IMR-90 (cell line): Measurements from ENCODE around the gene CST1. TPM values are rescaled to one million over a fixed set of nuclear protein-coding genes. Genes with fewer than 3 reads are reported as not detected.
"Not testable (repeated sequence)": the region's sequence is repeated elsewhere in the genome, so short reads cannot be mapped to it uniquely, and the experiment has no call there.

Experiments used
- ATAC-seq: fragments of 200-7000 bp; cut with Tn5 transposase; 2 replicates; pipeline ENCODE4 v1.9.1; 2020; ENCODE audit warnings: low read depth, mild to moderate bottlenecking, moderate library complexity
- BruUV-seq: library from RNA; stranded (reverse); fragments of 400-500 nt; replicated peaks from 2 replicates; lab custom pipeline; 2021; lab: Mats Ljungman, UMichigan
- CTCF ChIA-PET: fragments of 300-600 bp; formaldehyde crosslinking; extraction: SDS; loops from one replicate; lab custom pipeline; 2021; ENCODE audit warnings: antibody characterized with exemption; lab: Yijun Ruan, JAX
- POLR2A ChIA-PET: fragments of 300-600 bp; sonication (Branson Sonifier 250); formaldehyde crosslinking; loops from one replicate; lab custom pipeline; 2022; ENCODE audit warnings: antibody characterized with exemption; ENCODE audit not compliant: unreplicated experiment; lab: Charles Lee
- DNase-seq: peaks from one replicate; pipeline ENCODE4 v3.0.0; 2013
- H2AFZ ChIP-seq: replicated peaks from 2 replicates; pipeline ENCODE3; 2013; ENCODE audit warnings: low read length, mild to moderate bottlenecking; ENCODE audit not compliant: poor library complexity
- H2AK5ac ChIP-seq: 2 replicates; pipeline ENCODE4 v1.6.1; 2013; ENCODE audit warnings: low read depth, low read length, inconsistent platforms
- H2AK9ac ChIP-seq: replicated peaks from 2 replicates; pipeline ENCODE3; 2013; ENCODE audit warnings: mild to moderate bottlenecking, low read depth, low read length, moderate library complexity; ENCODE audit not compliant: poor library complexity
- H2BK120ac ChIP-seq: 2 replicates; pipeline ENCODE4 v1.6.1; 2013; ENCODE audit warnings: low read depth, low read length, inconsistent platforms
- H2BK15ac ChIP-seq: 3 replicates; pipeline ENCODE4 v1.6.1; 2013; ENCODE audit warnings: low read depth, low read length, inconsistent platforms
- H2BK20ac ChIP-seq: 2 replicates; pipeline ENCODE4 v1.6.1; 2013; ENCODE audit warnings: low read depth, mild to moderate bottlenecking, inconsistent platforms, low read length, moderate library complexity
- H2BK5ac ChIP-seq: 2 replicates; pipeline ENCODE4 v1.6.1; 2013; ENCODE audit warnings: mild to moderate bottlenecking, low read depth, low read length, inconsistent platforms; ENCODE audit not compliant: poor library complexity, severe bottlenecking
- H3K14ac ChIP-seq: replicated peaks from 2 replicates; pipeline ENCODE4 v1.6.1; 2013; ENCODE audit warnings: low read depth, low read length, inconsistent platforms
- H3K18ac ChIP-seq: 2 replicates; pipeline ENCODE4 v1.6.1; 2013; ENCODE audit warnings: low read depth, low read length, control low read depth
- H3K23ac ChIP-seq: 2 replicates; pipeline ENCODE4 v1.6.1; 2013; ENCODE audit warnings: low read depth, low read length, inconsistent platforms
- H3K27ac ChIP-seq: 2 replicates; pipeline ENCODE4 v1.5.1; 2013; ENCODE audit warnings: mild to moderate bottlenecking, control low read depth, low read length; ENCODE audit not compliant: insufficient read depth
- H3K27me3 ChIP-seq: 2 replicates; pipeline ENCODE4 v1.6.1; 2013; ENCODE audit warnings: low read length; ENCODE audit not compliant: control insufficient read depth, insufficient read depth
- H3K36me3 ChIP-seq: 2 replicates; pipeline ENCODE4 v1.6.1; 2013; ENCODE audit warnings: low read length, mixed read lengths; ENCODE audit not compliant: control insufficient read depth, insufficient read depth
- H3K4ac ChIP-seq: 2 replicates; pipeline ENCODE4 v1.6.1; 2013; ENCODE audit warnings: low read depth, low read length, inconsistent platforms
- H3K4me1 ChIP-seq: 2 replicates; pipeline ENCODE4 v1.6.1; 2013; ENCODE audit warnings: low read length, mixed read lengths; ENCODE audit not compliant: control insufficient read depth, insufficient read depth
- H3K4me2 ChIP-seq: 2 replicates; pipeline ENCODE4 v1.6.1; 2013; ENCODE audit warnings: low read depth, mild to moderate bottlenecking, control low read depth, low read length, moderate library complexity
- H3K4me3 ChIP-seq: 2 replicates; pipeline ENCODE4 v1.5.1; 2013; ENCODE audit warnings: low read depth, mild to moderate bottlenecking, control low read depth, low read length, moderate library complexity; ENCODE audit not compliant: insufficient read depth
- H3K56ac ChIP-seq: 2 replicates; pipeline ENCODE4 v1.6.1; 2013; ENCODE audit warnings: low read length, inconsistent platforms; ENCODE audit not compliant: insufficient read depth; ENCODE audit errors: extremely low read depth
- H3K79me1 ChIP-seq, 2 experiments: 2 replicates each; pipeline ENCODE4 v1.6.1; 2013; ENCODE audit warnings: low read length in 2 of 2, inconsistent platforms in 1 of 2, low read depth in 1 of 2
- H3K9ac ChIP-seq: 2 replicates; pipeline ENCODE4 v1.6.1; 2013; ENCODE audit warnings: low read depth, low read length, control low read depth
- H3K9me1 ChIP-seq: 2 replicates; pipeline ENCODE4 v1.6.1; 2013; ENCODE audit warnings: low read length, inconsistent platforms; ENCODE audit not compliant: insufficient read depth
- H3K9me3 ChIP-seq: 2 replicates; pipeline ENCODE4 v1.6.1; 2013; ENCODE audit warnings: low read length; ENCODE audit not compliant: control insufficient read depth, insufficient read depth
- H4K20me1 ChIP-seq: 2 replicates; pipeline ENCODE4 v1.6.1; 2013; ENCODE audit warnings: low read length, inconsistent platforms; ENCODE audit not compliant: insufficient read depth
- H4K5ac ChIP-seq: 2 replicates; pipeline ENCODE4 v1.6.1; 2013; ENCODE audit warnings: mild to moderate bottlenecking, low read depth, low read length, control low read depth
- H4K8ac ChIP-seq, 2 experiments: 2 replicates each; pipeline ENCODE4 v1.6.1; 2013; ENCODE audit warnings: low read depth in 2 of 2, low read length in 2 of 2, control low read depth in 1 of 2, inconsistent platforms in 1 of 2
- H4K91ac ChIP-seq: 2 replicates; pipeline ENCODE4 v1.6.1; 2013; ENCODE audit warnings: low read depth, low read length, inconsistent platforms; ENCODE audit not compliant: insufficient read depth
- WGBS, 2 experiments: methylation state at CpG; one replicate each; pipeline versions ENCODE4 v1.1.5 to v1.1.7; 2013; ENCODE audit warnings: missing lambda C conversion rate in 2 of 2; ENCODE audit not compliant: insufficient read length in 1 of 2; ENCODE audit errors: extremely low coverage in 2 of 2; 5-methylcytosine and 5-hydroxymethylcytosine counted together
- dilution Hi-C: fragments of 300-500 bp; cut with HindIII; formaldehyde crosslinking; loops from one replicate; pipeline ENCODE4 v1.14.3; 2018; ENCODE audit warnings: low sequenced_read_pairs; ENCODE audit not compliant: unreplicated experiment
- in situ Hi-C: fragments of 300-500 bp; cut with MboI; formaldehyde crosslinking; loops from 3 replicates; pipeline ENCODE4 v1.14.3; 2019; ENCODE audit warnings: low sequenced_read_pairs, inconsistent platforms, mixed read lengths
- intact Hi-C: fragments of 100-400 bp; cut with micrococcal nuclease; formaldehyde crosslinking; loops from 2 replicates; pipeline ENCODE4 v1.10.0; 2022
- polyA plus RNA-seq, 3 experiments: library from polyadenylated mRNA; depleted of rRNA; stranded (reverse); fragments of >200 nt; gene quantifications; 2 replicates each; pipeline ENCODE4 v1.2.3, GENCODE V29; 2012; ENCODE audit warnings: low replicate concordance in 1 of 3
- total RNA-seq: library from RNA; depleted of rRNA; stranded (reverse); fragments of >200 nt; gene quantifications from 2 replicates; pipeline ENCODE4 v1.2.3, GENCODE V29; 2012

The CST1 gene
- total and polyA plus RNA-seq, 2 of the 4 experiments (the other 2 are of a cell fraction): not detected

DNA sequence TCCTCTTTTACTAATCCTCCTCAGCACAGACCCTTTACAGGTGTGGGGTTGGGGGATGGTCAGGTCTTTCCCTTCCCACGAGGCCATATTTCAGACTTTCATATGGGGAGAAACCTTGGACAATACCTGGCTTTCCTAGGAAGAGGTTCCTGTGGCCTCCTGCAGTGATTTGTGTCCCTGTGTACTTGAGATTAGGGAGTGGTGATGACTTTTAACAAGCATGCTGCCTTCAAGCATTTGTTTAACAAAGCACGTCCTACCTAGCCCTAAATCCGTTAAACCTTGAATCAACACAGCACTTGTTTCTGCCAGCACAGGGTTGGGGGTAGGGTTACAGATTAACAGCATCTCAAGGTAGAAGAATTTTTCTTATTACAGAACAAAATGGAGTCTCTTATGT is 6.1 kb upstream of the CST1 start:
- H3K23ac ChIP-seq, H2BK20ac ChIP-seq, H2BK15ac ChIP-seq, H3K79me1 ChIP-seq, H4K91ac ChIP-seq, H3K36me3 ChIP-seq, H3K27me3 ChIP-seq, H3K4me3 ChIP-seq, H4K8ac ChIP-seq, DNase-seq, H3K9ac ChIP-seq, H3K14ac ChIP-seq, POLR2A ChIA-PET, H3K56ac ChIP-seq, H3K18ac ChIP-seq, H3K4me1 ChIP-seq, intact Hi-C loops, H2AFZ ChIP-seq, CTCF ChIA-PET, BruUV-seq, H4K20me1 ChIP-seq, dilution Hi-C loops, H3K9me3 ChIP-seq, ATAC-seq, H2AK9ac ChIP-seq, H3K4ac ChIP-seq, H4K5ac ChIP-seq, H3K4me2 ChIP-seq, H2AK5ac ChIP-seq, H3K9me1 ChIP-seq, H2BK120ac ChIP-seq, in situ Hi-C loops, H2BK5ac ChIP-seq, H3K27ac ChIP-seq: not testable (repeated sequence)
- no CpG with 5 or more reads among the region's 3 CpGs for WGBS, 2 experiments
